ENCODE results near the gene RNF149. TPM values are rescaled to one million over a fixed set of nuclear protein-coding genes. Genes with fewer than 3 reads are reported as not detected.

Gene RNF149
- total RNA-seq, 2 experiments from 2014 or later: 38.7 to 39.4 TPM

GRCh38 chr2:101294861-101295260 lies 13.6 kb downstream of the RNF149 start:
- H3K9me3 Mint-ChIP-seq: no peaks in the 10 kb centered on the region
- H3K27me3 Mint-ChIP-seq: no peaks in the 10 kb centered on the region
- H3K27ac Mint-ChIP-seq: no peak overlapping the region
- peaks cover 38% of the 10 kb centered on the region for H3K4me1 Mint-ChIP-seq
- H3K4me3 Mint-ChIP-seq: no peak overlapping the region
- peaks cover 25% of the 10 kb centered on the region for H3K36me3 Mint-ChIP-seq
- DNase-seq: no peak

GRCh38 chr2:101293544-101293943 lies 15.0 kb downstream of the RNF149 start:
- Mint-ChIP-seq H3K27me3 (no peaks in the 10 kb centered on the region), H3K27ac (no peak overlapping the region), H3K36me3 (peaks cover 22% of the 10 kb centered on the region), H3K9me3 (no peaks in the 10 kb centered on the region), H3K4me1 (peaks cover 27% of the 10 kb centered on the region), H3K4me3 (no peak overlapping the region)
- DNase-seq: no peak

- DNase-seq: no peak
- Mint-ChIP-seq H3K4me1 (peaks cover 16% of the 10 kb centered on the region), H3K27ac (no peak overlapping the region), H3K27me3 (no peaks in the 10 kb centered on the region), H3K9me3 (no peaks in the 10 kb centered on the region), H3K4me3 (no peak overlapping the region), H3K36me3 (peaks cover 17% of the 10 kb centered on the region)
These were observed 16.5 kb downstream of the RNF149 start for GRCh38 chr2:101291973-101292372.

- Mint-ChIP-seq H3K27me3 (no peaks in the 10 kb centered on the region), H3K27ac (no peak overlapping the region), H3K9me3 (no peaks in the 10 kb centered on the region), H3K36me3 (peaks cover 12% of the 10 kb centered on the region), H3K4me1 (peaks cover 6% of the 10 kb centered on the region), H3K4me3 (no peak overlapping the region)
- DNase-seq: no peak
These were observed 17.8 kb downstream of the RNF149 start for GRCh38 chr2:101290711-101291110.

DNA sequence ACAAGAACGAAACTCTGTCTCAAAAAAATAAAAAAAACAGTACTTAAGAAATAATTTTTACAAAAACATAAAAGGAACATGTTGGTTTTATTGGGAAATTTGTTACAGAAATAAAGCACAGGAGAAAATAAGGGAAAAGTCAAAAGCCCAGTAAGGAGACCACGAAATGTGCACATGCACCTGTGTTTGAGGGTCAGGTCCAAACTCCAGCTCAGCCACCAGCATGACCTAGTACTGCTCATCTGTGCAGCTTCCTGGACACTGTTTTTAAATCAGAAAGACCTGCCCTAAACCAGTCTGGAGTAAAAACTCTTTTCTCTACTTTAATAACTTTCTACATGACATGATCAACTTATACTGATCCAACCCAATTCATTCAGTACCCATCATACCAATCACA lies 21.2 kb downstream of the RNF149 start:
- H3K9me3 Mint-ChIP-seq: no peaks in the 10 kb centered on the region
- peaks cover 16% of the 10 kb centered on the region for H3K36me3 Mint-ChIP-seq
- peaks cover 6% of the 10 kb centered on the region for H3K4me1 Mint-ChIP-seq
- H3K27me3 Mint-ChIP-seq: no peaks in the 10 kb centered on the region
- no peak overlapping the region for H3K27ac Mint-ChIP-seq
- no peak overlapping the region for H3K4me3 Mint-ChIP-seq
- no peak for DNase-seq

GRCh38 chr2:101286684-101287083 lies 21.8 kb downstream of the RNF149 start:
- H3K27me3 Mint-ChIP-seq: no peaks in the 10 kb centered on the region

DNA sequence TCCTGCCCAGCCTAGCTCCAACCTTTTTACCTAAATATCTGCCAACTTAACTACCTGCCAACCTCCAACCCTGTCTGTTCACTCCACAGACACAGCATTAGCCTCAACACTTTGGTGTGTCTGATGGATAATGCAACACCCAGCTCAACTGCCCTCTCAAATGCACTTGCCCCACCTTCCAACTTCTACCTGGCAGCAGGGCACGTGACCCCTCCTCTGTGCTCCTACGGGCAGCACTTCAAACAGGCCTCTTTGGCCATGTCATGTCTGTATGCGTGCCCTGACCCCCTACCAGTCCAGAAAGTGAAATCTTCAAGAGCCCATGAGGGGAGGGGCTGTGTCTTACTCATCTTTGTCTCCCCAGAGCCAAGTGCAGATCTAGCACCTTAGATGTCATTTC lies 25.5 kb downstream of the RNF149 start:
- Mint-ChIP-seq H3K27ac (peak overlapping the region; percentile 26), H3K36me3 (peaks cover 32% of the 10 kb centered on the region)

More at GRCh38 chr2:101286684-101287083, 21.8 kb downstream of the RNF149 start:
- H3K9me3 Mint-ChIP-seq: no peaks in the 10 kb centered on the region
- peaks cover 8% of the 10 kb centered on the region for H3K4me1 Mint-ChIP-seq
- H3K27ac Mint-ChIP-seq: no peak overlapping the region
- no peak for DNase-seq
- H3K36me3 Mint-ChIP-seq: peaks cover 20% of the 10 kb centered on the region
- H3K4me3 Mint-ChIP-seq: no peak overlapping the region

DNA sequence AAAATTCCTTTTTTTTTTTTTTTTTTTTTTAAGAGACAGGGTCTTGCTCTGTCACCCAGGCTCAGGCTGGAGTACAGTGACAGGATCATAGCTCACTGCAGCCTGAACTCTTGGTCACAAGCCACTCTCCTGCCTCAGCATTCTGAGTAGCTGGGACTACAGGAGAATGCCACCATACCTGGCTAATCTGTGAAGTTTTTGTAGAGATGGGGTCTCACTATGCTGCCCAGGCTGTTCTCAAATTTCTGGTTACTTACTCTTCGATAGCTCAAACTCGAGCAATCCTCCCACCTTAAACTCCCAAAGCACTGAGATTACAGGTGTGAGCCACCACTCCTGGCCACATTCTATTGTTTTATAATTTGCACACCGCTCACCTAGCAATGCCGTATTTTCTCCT lies 27.0 kb downstream of the RNF149 start:
- Mint-ChIP-seq H3K9me3 (no peaks in the 10 kb centered on the region), H3K4me3 (no peak overlapping the region), H3K4me1 (peaks cover 22% of the 10 kb centered on the region), H3K27me3 (no peaks in the 10 kb centered on the region), H3K27ac (no peak overlapping the region), H3K36me3 (peaks cover 40% of the 10 kb centered on the region)
- no peak for DNase-seq

More for the DNA sequence above, 25.5 kb downstream of the RNF149 start:
- DNase-seq: no peak
- Mint-ChIP-seq H3K4me1 (peaks cover 22% of the 10 kb centered on the region), H3K4me3 (no peak overlapping the region), H3K27me3 (no peaks in the 10 kb centered on the region), H3K9me3 (no peaks in the 10 kb centered on the region)

DNA sequence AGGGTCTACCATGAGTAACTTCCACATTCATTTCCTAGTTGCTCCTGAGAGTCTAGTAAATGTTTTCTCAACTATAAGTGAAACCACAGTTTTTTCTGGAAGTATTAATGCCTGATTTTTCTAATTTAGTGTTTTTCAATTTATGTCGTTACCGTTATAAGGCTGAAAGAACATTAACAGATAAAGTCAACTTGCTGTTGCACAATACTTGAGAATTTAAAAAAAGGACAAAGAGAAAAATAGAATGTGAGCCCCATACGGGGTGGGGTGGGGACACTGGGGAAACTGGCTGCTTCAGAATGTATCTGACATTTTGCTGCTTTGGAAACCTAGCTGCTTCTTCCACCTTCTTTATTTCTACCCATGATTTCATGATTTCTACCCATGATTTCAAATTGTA lies 29.6 kb downstream of the RNF149 start:
- Mint-ChIP-seq H3K27ac (peak overlapping the region; percentile 42), H3K4me3 (no peak overlapping the region), H3K9me3 (no peaks in the 10 kb centered on the region), H3K27me3 (no peaks in the 10 kb centered on the region), H3K4me1 (peaks cover 19% of the 10 kb centered on the region), H3K36me3 (peaks cover 40% of the 10 kb centered on the region)
- DNase-seq: no peak

- H3K4me1 Mint-ChIP-seq: peaks cover 28% of the 10 kb centered on the region
- H3K4me3 Mint-ChIP-seq: no peak overlapping the region
- DNase-seq: no peak
- H3K27me3 Mint-ChIP-seq: no peaks in the 10 kb centered on the region
- H3K36me3 Mint-ChIP-seq: peaks cover 42% of the 10 kb centered on the region
- no peak overlapping the region for H3K27ac Mint-ChIP-seq
- H3K9me3 Mint-ChIP-seq: no peaks in the 10 kb centered on the region
These were observed 31.4 kb downstream of the RNF149 start for GRCh38 chr2:101277111-101277510.

DNA sequence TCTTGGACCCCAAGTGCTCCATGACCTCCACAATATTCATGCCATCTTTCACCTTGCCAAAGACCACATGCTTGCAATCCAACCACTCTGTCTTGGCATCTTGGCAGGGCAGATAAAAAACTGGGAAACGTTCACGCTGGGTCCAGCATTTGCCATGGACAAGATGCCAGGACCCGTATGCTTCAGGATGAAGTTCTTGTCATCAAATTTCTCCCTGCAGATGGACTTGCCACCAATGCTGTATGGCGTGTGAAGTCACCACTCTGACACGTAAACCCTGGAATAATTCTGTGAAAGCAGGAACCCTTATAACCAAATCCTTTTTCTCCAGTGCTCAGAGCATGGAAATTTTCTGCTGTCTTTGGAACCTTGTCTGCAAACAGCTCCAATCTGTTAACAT lies 34.4 kb downstream of the RNF149 start:
- Mint-ChIP-seq H3K27me3 (no peaks in the 10 kb centered on the region), H3K27ac (peak overlapping the region; percentile 61), H3K9me3 (no peaks in the 10 kb centered on the region), H3K4me1 (peaks cover 30% of the 10 kb centered on the region), H3K36me3 (peaks cover 42% of the 10 kb centered on the region), H3K4me3 (peak overlapping the region; percentile 32)
- DNase-seq: no peak

DNA sequence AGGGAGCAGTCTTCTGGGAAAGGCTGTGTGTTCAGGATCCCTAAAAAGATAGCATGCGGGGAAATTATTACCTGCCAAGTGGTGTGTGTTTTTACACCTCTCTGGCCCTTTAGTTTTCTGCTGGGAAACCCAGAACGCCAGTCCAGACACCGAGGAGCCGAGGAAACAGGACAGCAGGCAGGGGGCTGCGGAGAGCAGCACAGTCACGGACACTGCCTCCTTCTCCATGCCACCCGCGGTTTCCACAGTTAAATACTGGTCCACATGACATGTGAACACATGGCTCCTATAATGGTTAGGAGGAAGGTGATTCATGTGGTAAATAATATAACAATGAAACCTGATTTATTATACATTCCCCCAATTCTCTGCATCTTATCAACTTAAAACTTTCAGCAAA lies 35.4 kb downstream of the RNF149 start:
- Mint-ChIP-seq H3K4me3 (no peak overlapping the region), H3K27ac (peak overlapping the region; percentile 77), H3K9me3 (no peaks in the 10 kb centered on the region), H3K36me3 (peaks cover 45% of the 10 kb centered on the region), H3K27me3 (no peaks in the 10 kb centered on the region), H3K4me1 (peaks cover 30% of the 10 kb centered on the region)
- no peak for DNase-seq

- Mint-ChIP-seq H3K27ac (peak overlapping the region; percentile 77), H3K4me1 (peaks cover 36% of the 10 kb centered on the region), H3K4me3 (no peak overlapping the region), H3K27me3 (no peaks in the 10 kb centered on the region), H3K36me3 (peaks cover 44% of the 10 kb centered on the region), H3K9me3 (no peaks in the 10 kb centered on the region)
- no peak for DNase-seq
These were observed 36.3 kb downstream of the RNF149 start for GRCh38 chr2:101272045-101272784.

GRCh38 chr2:101270700-101271259 lies 37.7 kb downstream of the RNF149 start:
- H3K4me3 Mint-ChIP-seq: no peak overlapping the region
- no peaks in the 10 kb centered on the region for H3K9me3 Mint-ChIP-seq
- peaks cover 43% of the 10 kb centered on the region for H3K36me3 Mint-ChIP-seq
- no peak for DNase-seq
- peaks cover 37% of the 10 kb centered on the region for H3K4me1 Mint-ChIP-seq
- H3K27ac Mint-ChIP-seq: no peak overlapping the region
- no peaks in the 10 kb centered on the region for H3K27me3 Mint-ChIP-seq

DNA sequence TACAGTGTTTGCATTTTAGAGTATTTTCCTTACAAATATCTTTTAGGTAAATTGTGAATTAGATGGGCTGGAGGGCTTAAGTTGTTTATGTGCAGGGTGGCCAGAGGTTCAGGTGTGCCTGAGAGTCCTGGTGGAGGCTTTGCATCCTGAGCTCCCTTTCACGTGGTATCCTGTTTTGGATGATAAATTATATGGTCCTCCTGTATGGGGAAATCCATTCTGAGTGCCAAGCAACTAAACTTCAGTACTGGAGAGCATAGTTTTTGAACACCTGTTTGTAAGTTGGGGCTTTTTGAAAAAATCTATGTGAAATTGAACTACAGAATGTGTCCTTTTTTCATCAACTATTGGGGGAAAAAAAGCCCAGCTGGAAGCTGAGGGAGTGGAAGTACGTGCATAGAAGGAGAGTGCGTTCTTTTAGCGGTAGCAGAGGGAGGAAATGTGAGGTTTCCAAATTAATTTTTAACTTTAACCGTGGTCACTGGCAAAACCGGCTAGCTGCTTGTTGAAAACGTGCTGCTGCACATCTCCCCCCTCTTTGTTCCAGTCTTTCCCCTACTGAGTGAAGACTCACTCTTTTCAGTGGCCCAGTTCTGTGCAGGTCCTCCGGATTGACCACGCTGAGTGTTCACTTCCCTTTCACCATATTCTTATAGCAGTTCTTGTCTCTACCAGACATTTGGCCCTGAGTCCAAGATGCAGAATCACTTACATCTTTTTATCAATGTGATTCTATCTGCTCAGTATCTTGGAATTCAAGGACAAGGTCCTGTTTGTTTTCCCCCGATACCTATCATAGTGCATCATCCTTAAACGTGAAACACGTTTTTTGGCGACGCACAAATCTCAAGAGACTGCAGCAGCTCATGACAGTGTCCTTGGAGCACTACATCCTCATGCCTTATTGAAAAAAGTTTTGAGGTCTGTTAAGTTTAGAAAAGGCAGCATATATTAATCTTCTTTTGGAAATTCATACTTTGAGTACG lies 40.5 kb downstream of the RNF149 start:
- Mint-ChIP-seq H3K27ac (peak overlapping the region; percentile 64), H3K4me1 (peaks cover 45% of the 10 kb centered on the region), H3K4me3 (no peak overlapping the region), H3K36me3 (peaks cover 43% of the 10 kb centered on the region), H3K9me3 (no peaks in the 10 kb centered on the region), H3K27me3 (no peaks in the 10 kb centered on the region)
- no peak for DNase-seq

Data from activated naive CD8-positive, alpha-beta T cell treated with anti-CD3 and anti-CD28 coated beads for 36 hours (primary cell).